OCI-LY7 (cell line): ENCODE data around the gene TPO. TPM values are rescaled to one million over a fixed set of nuclear protein-coding genes. Genes with fewer than 3 reads are reported as not detected.

Experiments
- BruUV-seq: library from RNA; stranded (reverse); fragments of 400-500 nt; replicated peaks from 2 replicates; lab custom pipeline; 2021; lab: Mats Ljungman, UMichigan
- CTCF ChIA-PET: fragments of 300-600 bp; sonication (Branson Sonifier 250); formaldehyde crosslinking; loops from one replicate; lab custom pipeline; 2022; ENCODE audit warnings: antibody characterized with exemption; ENCODE audit not compliant: unreplicated experiment; lab: Charles Lee
- POLR2A ChIA-PET: fragments of 300-600 bp; sonication (Branson Sonifier 250); formaldehyde crosslinking; loops from one replicate; lab custom pipeline; 2022; ENCODE audit warnings: antibody characterized with exemption; lab: Charles Lee
- DNase-seq: peaks from one replicate; pipeline ENCODE4 v3.0.0-alpha.2; 2015; ENCODE audit warnings: low spot score
- H2AFZ ChIP-seq: fragments of 200-600 bp; sonication (generic), shearing (Covaris generic); 2 replicates; pipeline ENCODE4 v1.6.1; 2014; ENCODE audit warnings: mild to moderate bottlenecking, antibody characterized with exemption, low read length, moderate library complexity
- H3K27ac ChIP-seq: fragments of 200-600 bp; sonication (generic); 2 replicates; pipeline ENCODE4 v1.5.1; 2014; ENCODE audit warnings: mixed run types, low read depth, mild to moderate bottlenecking, moderate library complexity, low read length, inconsistent platforms; ENCODE audit not compliant: poor library complexity, severe bottlenecking
- H3K36me3 ChIP-seq: fragments of 200-600 bp; sonication (generic); 2 replicates; pipeline ENCODE4 v1.6.1; 2014; ENCODE audit warnings: mild to moderate bottlenecking, antibody characterized with exemption, low read length, moderate library complexity, mixed read lengths; ENCODE audit not compliant: insufficient read depth
- H3K4me1 ChIP-seq: fragments of 200-600 bp; sonication (generic); 2 replicates; pipeline ENCODE4 v1.5.1; 2014; ENCODE audit warnings: mild to moderate bottlenecking, low read length; ENCODE audit not compliant: insufficient read depth, poor library complexity, severe bottlenecking
- H3K4me2 ChIP-seq: fragments of 200-600 bp; sonication (generic); 2 replicates; pipeline ENCODE4 v1.6.1; 2014; ENCODE audit warnings: mild to moderate bottlenecking, low read length
- H3K4me3 ChIP-seq: fragments of 200-600 bp; sonication (generic); 2 replicates; pipeline ENCODE4 v1.5.1; 2014; ENCODE audit warnings: mild to moderate bottlenecking, low read depth, low read length; ENCODE audit not compliant: poor library complexity, severe bottlenecking
- H3K79me2 ChIP-seq: fragments of 200-600 bp; sonication (generic); 2 replicates; pipeline ENCODE4 v1.6.1; 2016; ENCODE audit warnings: low read depth, mild to moderate bottlenecking, low read length, moderate library complexity, mixed read lengths; ENCODE audit not compliant: insufficient read depth
- H3K9me2 ChIP-seq: fragments of 200-600 bp; sonication (generic); 2 replicates; pipeline ENCODE4 v1.6.1; 2016; ENCODE audit warnings: mild to moderate bottlenecking, low read length, mixed read lengths; ENCODE audit not compliant: insufficient read depth
- H3K9me3 ChIP-seq: fragments of 200-600 bp; sonication (generic); 2 replicates; pipeline ENCODE4 v1.6.1; 2014; ENCODE audit warnings: mild to moderate bottlenecking, mixed run types, low read length, mixed read lengths
- H4K20me1 ChIP-seq: fragments of 200-600 bp; sonication (generic); 2 replicates; pipeline ENCODE4 v1.6.1; 2014; ENCODE audit warnings: mild to moderate bottlenecking, antibody characterized with exemption, low read length, moderate library complexity, mixed read lengths; ENCODE audit not compliant: insufficient read depth
- CTCF ChIP-seq: fragments of 200-600 bp; sonication (generic); conservative IDR thresholded peaks from 2 replicates; pipeline ENCODE4 v1.5.1; 2014; ENCODE audit warnings: mild to moderate bottlenecking, antibody characterized with exemption, low read length, moderate library complexity, mixed read lengths
- EZH2phosphoT487 ChIP-seq: fragments of 200-600 bp; sonication (generic); IDR thresholded peaks from 2 replicates; pipeline ENCODE4 v1.6.1; 2018; ENCODE audit warnings: low read depth, borderline replicate concordance, mild to moderate bottlenecking, mixed run types, antibody characterized with exemption, low read length, moderate library complexity, mixed read lengths
- intact Hi-C: fragments of 100-400 bp; cut with micrococcal nuclease; formaldehyde crosslinking; loops from one replicate; pipeline ENCODE4 v1.10.0; 2022; ENCODE audit not compliant: unreplicated experiment
- total RNA-seq, 2 experiments: library from RNA; depleted of rRNA in 1 of 2; stranded (reverse); fragments of >200 nt in 1 of 2; shearing (Covaris generic) in 1 of 2; gene quantifications; 2 replicates each; pipeline ENCODE4 v1.2.3, GENCODE V29; 2014 to 2022

TPO gene
- total RNA-seq, 2 experiments from 2014 or later = not detected

GRCh38 chr2:1514391-1515072 is 101.3 kb downstream of the TPO start:
- H3K79me2 ChIP-seq = no peaks in the 10 kb centered on the region
- H3K4me3 ChIP-seq = no peak overlapping the region
- CTCF ChIA-PET = no interaction called here
- H3K4me1 ChIP-seq = no peaks in the 10 kb centered on the region
- no peaks in the 10 kb centered on the region for H3K9me2 ChIP-seq
- DNase-seq = no peak
- intact Hi-C loops = no loop called here
- no peak for TF ChIP-seq CTCF
- TF ChIP-seq EZH2phosphoT487 = no peak
- no peaks in the 10 kb centered on the region for H4K20me1 ChIP-seq
- H3K36me3 ChIP-seq = no peaks in the 10 kb centered on the region
- H3K4me2 ChIP-seq = no peak overlapping the region
- no TSS peak for BruUV-seq
- POLR2A ChIA-PET = no interaction called here
- no peaks in the 10 kb centered on the region for H3K9me3 ChIP-seq
- no peak overlapping the region for H2AFZ ChIP-seq
- no peak overlapping the region for H3K27ac ChIP-seq

- no peak overlapping the region for H3K27ac ChIP-seq
- no peaks in the 10 kb centered on the region for H3K36me3 ChIP-seq
- H3K9me3 ChIP-seq = no peaks in the 10 kb centered on the region
- no peak for DNase-seq
- H3K4me2 ChIP-seq = no peak overlapping the region
- H3K4me1 ChIP-seq = no peaks in the 10 kb centered on the region
- intact Hi-C loops = no loop called here
- no peaks in the 10 kb centered on the region for H3K9me2 ChIP-seq
- POLR2A ChIA-PET = no interaction called here
- CTCF ChIA-PET = no interaction called here
- no peaks in the 10 kb centered on the region for H3K79me2 ChIP-seq
- no peaks in the 10 kb centered on the region for H4K20me1 ChIP-seq
- TF ChIP-seq CTCF = no peak
- no peak overlapping the region for H3K4me3 ChIP-seq
- no TSS peak for BruUV-seq
- H2AFZ ChIP-seq = no peak overlapping the region
These were observed 101.8 kb downstream of the TPO start for GRCh38 chr2:1515073-1515430.

GRCh38 chr2:1515986-1516797 is 102.9 kb downstream of the TPO start:
- H3K36me3 ChIP-seq = no peaks in the 10 kb centered on the region
- intact Hi-C loops = no loop called here
- DNase-seq = no peak
- no peaks in the 10 kb centered on the region for H3K79me2 ChIP-seq
- H3K9me3 ChIP-seq = no peaks in the 10 kb centered on the region
- no peak overlapping the region for H3K4me3 ChIP-seq
- no peak overlapping the region for H3K4me2 ChIP-seq
- CTCF ChIA-PET = no interaction called here
- no peaks in the 10 kb centered on the region for H3K9me2 ChIP-seq
- H2AFZ ChIP-seq = no peak overlapping the region
- no peaks in the 10 kb centered on the region for H3K4me1 ChIP-seq
- no peak overlapping the region for H3K27ac ChIP-seq
- TF ChIP-seq CTCF (no peak), EZH2phosphoT487 (no peak)
- no peaks in the 10 kb centered on the region for H4K20me1 ChIP-seq
- POLR2A ChIA-PET = interaction anchor here (0.5 kb wide), 1 partner anchor 297 kb away, joined by 3 read pairs; no protein-coding TSS in a partner anchor
- no TSS peak for BruUV-seq
